ENCODE measurements around the gene MUC6.

Gene MUC6

DNA sequence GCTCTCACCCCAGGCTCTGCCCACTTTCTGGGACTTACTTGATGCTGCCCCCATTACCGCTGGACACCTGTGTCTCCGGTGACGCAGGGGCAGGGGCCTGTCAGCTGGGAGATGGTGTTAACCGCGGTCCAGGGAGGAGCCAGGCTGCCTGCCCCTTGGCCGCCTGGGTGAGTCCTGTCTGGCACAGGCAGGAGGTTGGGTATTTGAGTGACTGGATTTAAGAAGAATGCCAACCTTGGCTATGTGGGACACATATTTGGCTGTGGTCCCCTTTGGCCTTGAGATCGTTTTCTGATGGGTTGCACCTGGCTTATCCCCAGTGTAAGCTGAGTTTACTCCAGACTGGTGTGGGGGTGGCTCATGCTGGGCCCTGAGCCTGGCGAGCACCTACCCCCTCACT, 2.5 kb downstream of the MUC6 start:
- DNase-seq, result peak; percentile 90

GRCh38 chr11:1033016-1033798, 3.3 kb downstream of the MUC6 start:
- DNase-seq, result peak; percentile 57

- DNase-seq, result no peak
Measured at GRCh38 chr11:1032310-1032891, 4.1 kb downstream of the MUC6 start.

- DNase-seq, result no peak
Measured at GRCh38 chr11:1031121-1031899, 5.2 kb downstream of the MUC6 start.

GRCh38 chr11:1030556-1030955, 6.0 kb downstream of the MUC6 start:
- DNase-seq, result no peak

GRCh38 chr11:1030086-1030485, 6.4 kb downstream of the MUC6 start:
- no peak for DNase-seq

GRCh38 chr11:1029654-1030053, 6.9 kb downstream of the MUC6 start:
- peak; percentile 85 for DNase-seq

- DNase-seq, result no peak
Measured at GRCh38 chr11:1029051-1029450, 7.5 kb downstream of the MUC6 start.

- no peak for DNase-seq
Measured at GRCh38 chr11:1028616-1029015, 7.9 kb downstream of the MUC6 start.

DNA sequence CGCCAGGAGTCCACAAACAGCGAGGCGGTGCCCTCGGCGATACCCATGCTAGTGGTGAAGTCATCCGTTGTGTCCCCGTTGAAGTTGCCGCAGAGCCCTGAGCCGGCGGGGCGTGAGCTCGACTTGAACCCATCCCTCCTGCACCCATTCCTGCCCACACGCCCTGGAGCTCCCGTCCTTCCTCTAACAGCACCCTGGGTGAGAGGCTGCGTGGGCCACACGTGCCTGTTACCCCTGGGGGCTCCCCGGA, 8.3 kb downstream of the MUC6 start:
- no peak for DNase-seq

- no peak for DNase-seq
Measured at GRCh38 chr11:1027483-1028290, 8.8 kb downstream of the MUC6 start.

DNA sequence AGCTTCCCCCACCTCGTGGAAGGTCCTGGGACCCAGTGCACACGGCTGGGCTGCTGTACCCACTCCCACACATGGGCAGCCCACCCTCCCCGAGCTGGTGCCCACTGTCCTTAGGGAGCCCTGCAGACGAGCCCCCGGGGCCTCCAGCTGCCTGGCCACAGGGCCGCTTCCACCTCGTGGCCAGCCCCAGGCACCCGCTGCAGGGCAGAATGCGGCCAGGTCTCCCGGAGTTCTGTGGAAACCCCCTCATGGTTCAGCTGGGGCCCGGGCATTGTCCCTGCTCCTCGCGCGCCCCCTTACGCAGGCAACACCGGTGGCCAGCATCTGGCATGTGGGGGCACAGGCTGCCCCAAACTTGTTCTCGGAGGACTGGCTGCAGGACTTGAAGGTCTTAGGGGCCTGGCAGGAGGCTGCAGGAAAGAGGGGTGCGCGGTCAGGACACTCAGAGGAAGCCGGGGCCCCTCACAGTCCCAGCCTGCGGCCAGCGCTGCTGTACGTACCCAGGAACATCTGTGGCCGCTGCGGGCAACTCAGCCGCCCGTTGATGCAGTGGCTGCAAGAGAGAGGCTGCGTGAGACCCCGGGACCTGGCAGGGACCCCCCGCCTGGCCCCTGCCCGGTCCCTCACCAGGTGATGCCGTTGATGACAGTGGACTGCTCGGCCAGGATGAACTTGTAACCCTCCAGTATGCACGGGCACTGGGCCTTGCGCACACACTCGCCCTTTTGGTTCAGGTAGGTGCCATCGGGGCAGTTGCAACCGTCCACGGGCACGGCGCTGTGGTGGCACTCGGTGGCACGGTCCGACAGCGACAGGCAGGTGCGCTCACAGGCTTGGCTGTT, 9.7 kb downstream of the MUC6 start:
- no peak for DNase-seq

DNA sequence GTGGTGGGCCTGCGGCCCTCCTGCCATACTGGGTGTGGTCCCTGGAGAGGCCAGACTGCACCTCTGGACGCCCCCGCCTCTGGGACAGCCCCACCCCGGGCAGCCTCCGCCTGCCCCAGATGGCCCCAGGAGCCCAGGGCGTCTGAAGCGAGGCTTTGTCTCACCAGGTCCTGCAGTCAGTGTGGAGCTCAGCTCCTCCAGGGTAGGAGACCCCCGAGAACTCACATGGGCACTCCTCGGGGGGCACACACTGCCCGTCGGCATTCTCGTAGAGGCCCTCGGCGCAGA, 10.4 kb downstream of the MUC6 start:
- DNase-seq, result no peak

- DNase-seq, result no peak
Measured at GRCh38 chr11:1025410-1026162, 10.9 kb downstream of the MUC6 start.

DNA sequence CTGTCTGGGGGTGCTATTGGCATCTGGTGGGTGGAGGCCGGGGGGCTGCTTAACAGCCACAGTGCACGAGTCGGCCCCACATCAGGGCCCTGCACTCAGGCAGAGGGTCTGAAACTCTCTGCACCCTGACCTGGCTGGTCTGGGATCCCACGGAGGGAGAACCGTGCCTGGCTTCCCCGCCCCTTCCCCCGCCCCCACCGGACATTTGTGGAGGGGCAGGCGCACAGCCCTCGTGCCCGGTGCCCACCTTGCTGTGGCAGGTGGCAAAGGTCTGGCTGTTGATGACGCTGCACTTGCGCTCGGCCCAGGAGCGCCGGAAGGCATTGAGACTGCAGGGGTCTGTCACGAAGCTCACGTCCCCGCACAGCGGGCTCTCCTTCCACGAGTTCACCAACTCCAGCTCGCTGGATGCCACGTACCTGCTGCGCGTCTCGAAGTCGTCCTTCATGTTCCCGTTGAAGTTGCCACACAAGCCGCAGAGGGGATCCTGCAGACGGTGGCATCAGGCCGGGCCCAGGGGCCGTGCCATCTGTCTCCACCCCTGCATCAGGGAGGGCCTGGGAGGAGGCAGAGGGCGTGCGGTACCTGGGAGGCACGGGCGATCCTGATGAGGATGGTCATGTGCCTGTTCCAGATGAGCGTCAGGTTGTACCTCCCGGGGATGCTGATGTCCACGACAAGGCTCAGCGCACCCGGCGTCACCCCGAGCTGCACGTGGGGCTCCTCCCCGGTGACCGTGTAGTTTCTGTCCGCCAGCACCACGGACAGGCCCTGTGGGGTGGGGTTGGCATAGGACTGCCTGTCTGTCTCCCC, 11.7 kb downstream of the MUC6 start:
- DNase-seq, result no peak

DNA sequence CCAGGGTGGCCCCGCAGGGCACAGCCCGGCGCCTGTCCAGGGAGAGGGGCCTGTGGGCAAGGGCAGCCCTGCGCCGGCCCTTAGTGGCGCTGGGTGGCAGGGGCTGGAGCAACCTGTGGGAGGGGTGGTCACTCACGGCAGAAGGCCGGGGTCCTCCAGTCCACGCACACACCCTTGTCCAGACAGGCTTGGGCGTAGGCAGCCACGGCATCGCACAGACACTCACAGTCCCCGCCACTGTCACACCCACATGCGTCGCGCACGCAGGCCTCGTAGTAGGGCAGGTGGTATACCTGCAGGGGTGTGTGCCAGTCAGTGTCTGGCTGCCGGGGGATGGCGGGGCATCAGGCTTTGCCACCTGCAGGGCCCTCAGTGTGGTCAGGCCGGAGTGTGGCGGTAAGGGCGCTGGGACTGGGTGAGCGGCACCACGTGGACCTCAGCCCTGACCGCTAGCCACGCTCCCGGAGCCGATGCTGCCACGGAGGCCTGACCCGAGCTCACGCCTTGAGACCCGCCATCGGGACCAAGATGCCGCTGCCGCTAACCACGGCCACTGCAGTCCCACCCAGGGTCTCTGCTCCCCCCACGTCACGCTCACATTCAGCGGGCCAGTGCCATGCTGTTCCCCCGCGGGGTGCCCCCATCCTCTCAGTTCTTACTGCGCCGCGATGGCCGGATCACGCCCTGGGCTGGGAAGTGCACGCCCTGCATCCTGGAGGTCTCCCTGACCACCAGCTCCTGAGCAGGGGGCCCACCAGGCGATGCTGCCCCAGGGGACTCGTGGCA, 12.5 kb downstream of the MUC6 start:
- DNase-seq, result no peak

DNA sequence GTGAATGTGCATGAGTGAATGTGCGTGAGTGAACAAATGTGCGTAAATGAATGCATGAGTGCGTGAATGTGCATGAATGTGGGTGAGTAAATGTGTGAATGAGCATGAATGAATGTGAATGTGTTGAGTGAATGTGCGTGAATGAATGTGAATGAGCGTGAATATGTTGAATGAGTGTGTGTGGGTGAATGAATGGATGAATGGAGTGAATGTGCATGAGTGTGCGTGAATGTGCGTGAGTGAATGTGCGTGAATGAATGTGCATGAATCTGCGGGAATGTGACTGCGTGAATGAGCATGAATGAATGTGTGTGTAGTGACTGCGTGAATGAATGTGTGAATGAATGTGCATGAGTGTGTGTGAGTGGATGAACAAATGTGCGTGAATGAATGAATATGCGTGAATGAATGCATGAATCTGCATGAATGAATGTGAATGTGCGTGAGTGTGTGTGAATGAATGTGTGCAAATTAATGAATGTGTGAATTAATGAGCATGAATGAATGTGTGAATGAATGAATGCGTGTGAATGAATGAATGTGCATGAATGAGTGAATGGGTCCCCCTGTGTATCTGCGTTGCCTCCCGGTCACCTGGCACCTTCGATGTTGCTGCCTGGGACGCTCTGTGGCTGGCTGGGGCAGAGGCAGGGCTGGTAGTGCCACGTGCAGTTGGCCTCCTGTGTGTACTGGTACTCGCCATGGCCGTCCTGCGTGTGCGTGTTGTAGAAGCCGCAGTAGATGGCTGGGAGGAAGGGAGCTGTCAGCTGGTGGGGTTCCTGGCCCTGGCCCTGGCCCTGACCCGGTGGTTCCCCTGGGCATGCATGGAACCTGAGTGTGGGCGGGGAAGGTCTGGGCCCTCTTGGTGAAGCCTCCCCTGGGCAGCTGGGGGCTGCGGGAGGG, 13.4 kb downstream of the MUC6 start:
- DNase-seq, result no peak

DNA sequence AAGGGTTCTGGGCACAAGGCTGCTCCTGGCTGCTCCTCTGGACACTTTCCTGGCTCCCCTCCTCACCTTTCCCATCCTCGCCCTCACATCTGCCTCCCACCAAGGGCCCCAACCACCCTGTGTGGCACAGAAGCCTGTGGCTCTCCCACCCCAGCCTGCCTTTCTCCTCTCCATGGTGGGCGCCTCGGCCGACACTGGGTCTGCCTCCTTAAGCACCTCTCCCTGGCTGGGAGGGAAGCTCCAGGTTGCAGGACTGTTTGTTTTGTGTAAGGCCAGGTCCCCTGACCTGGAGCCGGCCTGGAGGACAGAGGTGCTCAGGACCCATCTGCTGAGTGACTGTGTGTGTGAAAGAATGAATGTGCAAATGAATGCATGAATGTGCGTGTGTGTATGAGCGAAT, 14.1 kb downstream of the MUC6 start:
- no peak for DNase-seq

Data from 8988T (cell line).